ENCODE measurements around the gene MAX.

DNA sequence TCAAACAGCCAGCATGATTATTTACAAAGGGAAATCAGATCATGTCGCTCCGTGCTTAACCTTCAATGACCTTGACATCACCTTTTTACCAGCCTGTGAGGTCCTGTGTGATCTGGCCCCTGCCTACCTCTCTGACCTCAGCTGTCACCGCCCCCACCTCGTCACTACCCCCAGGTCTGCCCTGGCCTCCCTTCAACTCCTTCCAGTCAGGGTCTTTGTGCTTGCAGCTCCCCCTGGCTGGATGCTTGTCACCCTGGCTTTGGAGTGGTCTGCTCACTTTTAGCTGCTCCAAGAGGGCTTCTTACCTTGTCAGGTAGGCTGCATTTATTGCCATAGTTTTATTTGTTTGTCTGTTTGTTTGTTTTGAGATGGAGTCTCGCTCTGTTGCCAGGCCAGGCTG, 8.2 kb upstream of the MAX start:
- TF ChIP-seq CTCF (CRISPR knock-in tag; IDR thresholded peaks at IDR 0.05) (peak; percentile 43), POLR2AphosphoS2 (IDR thresholded peaks at IDR 0.05; ENCODE audit: low read depth, low read length) (no peak), ZNF776 (CRISPR knock-in tag; IDR thresholded peaks at IDR 0.05) (no peak), ZFP36 (IDR thresholded peaks at IDR 0.05; ENCODE audit: borderline replicate concordance, low read depth, low read length, partially characterized antibody) (no peak), TP53 (CRISPR knock-in tag; conservative IDR thresholded peaks at IDR 0.05) (no peak), ZNF143 (CRISPR knock-in tag; IDR thresholded peaks at IDR 0.05) (no peak), USF2 (IDR thresholded peaks at IDR 0.05; ENCODE audit: low read depth, low read length) (no peak), USF2 (CRISPR knock-in tag; IDR thresholded peaks at IDR 0.05; ENCODE audit: borderline replicate concordance) (no peak), ATF7-NPFF (CRISPR knock-in tag; IDR thresholded peaks at IDR 0.05; ENCODE audit: low read depth) (no peak), HDAC6 (IDR thresholded peaks at IDR 0.05; ENCODE audit: low read depth, low read length) (no peak)
- TF ChIP-seq, protein P1, sequence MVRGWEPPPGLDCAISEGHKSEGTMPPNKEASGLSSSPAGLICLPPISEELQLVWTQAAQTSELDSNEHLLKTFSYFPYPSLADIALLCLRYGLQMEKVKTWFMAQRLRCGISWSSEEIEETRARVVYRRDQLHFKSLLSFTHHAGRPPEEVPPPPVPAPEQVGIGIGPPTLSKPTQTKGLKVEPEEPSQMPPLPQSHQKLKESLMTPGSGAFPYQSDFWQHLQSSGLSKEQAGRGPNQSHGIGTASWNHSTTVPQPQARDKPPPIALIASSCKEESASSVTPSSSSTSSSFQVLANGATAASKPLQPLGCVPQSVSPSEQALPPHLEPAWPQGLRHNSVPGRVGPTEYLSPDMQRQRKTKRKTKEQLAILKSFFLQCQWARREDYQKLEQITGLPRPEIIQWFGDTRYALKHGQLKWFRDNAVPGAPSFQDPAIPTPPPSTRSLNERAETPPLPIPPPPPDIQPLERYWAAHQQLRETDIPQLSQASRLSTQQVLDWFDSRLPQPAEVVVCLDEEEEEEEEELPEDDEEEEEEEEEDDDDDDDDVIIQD (CRISPR knock-in tag; IDR thresholded peaks at IDR 0.05; ENCODE audit: low read depth) = no peak

Measured in HepG2 (cell line).